RCC 7860 (cell line): ENCODE results near the gene GNAL.
"Not testable (repeated sequence)": the region's sequence is repeated elsewhere in the genome, so short reads cannot be mapped to it uniquely, and the experiment has no call there.

Source experiments
- DNase-seq: peaks from one replicate; pipeline ENCODE4 v3.0.0-alpha.2; 2015; ENCODE audit warnings: low spot score
- FAIRE-seq: peaks from 2 replicates; lab custom pipeline; 2012; peaks lifted over from hg19 to GRCh38; lab: Jason Lieb, UNC

GNAL gene

DNA sequence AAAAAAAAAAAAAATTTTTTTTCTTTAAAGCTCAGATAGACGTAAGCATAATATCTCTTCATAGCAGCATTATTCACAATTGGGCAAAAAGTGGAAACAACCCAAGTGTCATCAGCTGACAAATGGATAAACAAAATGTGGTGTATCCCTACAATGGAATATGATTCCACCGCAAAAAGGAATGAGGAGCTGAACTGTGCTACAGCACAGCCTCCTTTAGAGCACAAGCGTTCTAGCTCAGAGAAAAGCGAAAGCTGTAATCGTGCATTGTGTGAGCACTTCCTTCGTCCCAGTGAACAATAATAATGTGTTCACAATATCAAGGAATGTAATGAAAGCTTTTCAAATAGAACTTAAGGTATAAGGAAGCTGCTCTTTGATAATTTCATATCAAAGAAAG lies 150.5 kb downstream of the GNAL start:
- no peak for DNase-seq
- FAIRE-seq: no peak

- no peak for DNase-seq
- FAIRE-seq: no peak
Measured at GRCh38 chr18:11840493-11840892, 151.4 kb downstream of the GNAL start.

DNA sequence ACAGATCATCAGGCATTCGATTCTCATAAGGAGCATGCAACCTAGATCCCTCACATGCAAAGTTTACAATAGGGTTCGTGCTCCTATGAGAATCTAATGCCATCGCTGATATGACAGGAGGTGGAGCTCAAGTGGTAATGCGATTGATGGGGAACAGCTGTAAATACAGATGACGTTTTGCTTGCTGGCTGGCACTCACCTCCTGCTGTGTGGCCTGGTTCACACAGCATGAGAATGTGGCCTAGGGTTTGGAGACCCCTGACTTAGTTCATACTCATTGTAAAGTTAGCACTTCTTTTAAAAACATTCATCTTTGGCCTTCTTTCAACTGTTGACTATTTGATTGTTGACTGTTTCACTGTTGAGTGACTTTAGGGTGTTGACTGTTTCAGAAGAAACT lies 153.5 kb downstream of the GNAL start:
- FAIRE-seq: no peak
- DNase-seq: no peak

DNA sequence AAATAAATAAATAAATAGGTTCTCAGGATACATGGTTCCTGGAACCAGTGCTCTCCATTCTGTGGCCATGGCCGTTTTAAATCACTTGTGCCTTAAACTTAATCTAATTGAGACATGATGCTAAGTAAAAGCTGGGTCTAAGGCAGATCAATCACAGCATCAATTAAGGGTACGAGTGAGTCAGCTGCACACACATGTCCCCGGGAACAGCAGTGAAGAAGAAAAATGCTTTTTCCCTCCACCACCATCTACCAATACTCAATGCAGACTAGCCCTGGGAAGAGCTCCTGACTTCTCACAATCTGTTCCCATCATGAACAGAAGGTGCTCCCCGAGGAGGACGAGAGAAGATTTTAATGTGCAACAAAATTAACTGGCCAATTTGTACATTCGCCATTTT lies 155.4 kb downstream of the GNAL start:
- FAIRE-seq (no peak), DNase-seq (no peak)

DNA sequence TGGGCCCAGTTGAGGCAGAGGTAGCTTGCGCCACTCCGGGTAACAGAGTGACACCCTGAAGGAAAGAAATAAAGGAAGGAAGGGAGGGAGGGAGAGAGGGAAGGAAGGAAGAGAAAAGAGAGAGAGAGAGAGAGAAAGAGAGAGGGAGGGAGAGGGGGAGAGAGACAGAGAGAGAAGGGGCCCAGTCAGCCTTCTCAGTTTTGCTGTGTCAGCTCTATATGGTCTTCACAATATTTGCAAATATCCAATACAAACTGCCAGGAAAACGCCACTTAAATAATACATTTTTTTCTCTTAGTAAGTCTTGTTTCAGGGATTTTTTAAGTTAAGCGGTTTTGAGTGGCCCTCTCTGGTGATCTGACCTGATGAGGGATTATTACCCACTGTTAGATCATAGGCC lies 156.6 kb downstream of the GNAL start:
- FAIRE-seq (no peak), DNase-seq (no peak)

DNA sequence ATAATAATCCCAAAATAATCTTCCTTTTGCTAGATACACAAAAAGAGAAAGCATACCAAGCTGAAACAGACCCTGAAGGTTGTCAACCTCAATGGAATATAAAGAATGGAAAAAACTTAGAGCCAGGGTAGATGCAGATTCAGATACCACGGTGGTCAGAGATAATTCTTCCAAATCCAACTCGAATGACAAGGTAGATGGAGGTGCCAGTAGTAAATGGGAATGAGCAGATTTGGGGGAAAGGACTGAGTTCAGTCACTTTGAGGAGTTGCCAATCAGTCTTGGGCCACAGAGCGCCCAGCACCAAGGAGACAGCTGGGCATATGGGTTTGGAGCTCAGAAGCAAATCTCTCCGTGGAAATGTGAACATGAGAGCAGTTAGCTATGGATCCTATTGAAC lies 158.7 kb downstream of the GNAL start:
- DNase-seq (no peak), FAIRE-seq (no peak)

GRCh38 chr18:11849279-11849678 lies 160.2 kb downstream of the GNAL start:
- FAIRE-seq (no peak), DNase-seq (no peak)

DNA sequence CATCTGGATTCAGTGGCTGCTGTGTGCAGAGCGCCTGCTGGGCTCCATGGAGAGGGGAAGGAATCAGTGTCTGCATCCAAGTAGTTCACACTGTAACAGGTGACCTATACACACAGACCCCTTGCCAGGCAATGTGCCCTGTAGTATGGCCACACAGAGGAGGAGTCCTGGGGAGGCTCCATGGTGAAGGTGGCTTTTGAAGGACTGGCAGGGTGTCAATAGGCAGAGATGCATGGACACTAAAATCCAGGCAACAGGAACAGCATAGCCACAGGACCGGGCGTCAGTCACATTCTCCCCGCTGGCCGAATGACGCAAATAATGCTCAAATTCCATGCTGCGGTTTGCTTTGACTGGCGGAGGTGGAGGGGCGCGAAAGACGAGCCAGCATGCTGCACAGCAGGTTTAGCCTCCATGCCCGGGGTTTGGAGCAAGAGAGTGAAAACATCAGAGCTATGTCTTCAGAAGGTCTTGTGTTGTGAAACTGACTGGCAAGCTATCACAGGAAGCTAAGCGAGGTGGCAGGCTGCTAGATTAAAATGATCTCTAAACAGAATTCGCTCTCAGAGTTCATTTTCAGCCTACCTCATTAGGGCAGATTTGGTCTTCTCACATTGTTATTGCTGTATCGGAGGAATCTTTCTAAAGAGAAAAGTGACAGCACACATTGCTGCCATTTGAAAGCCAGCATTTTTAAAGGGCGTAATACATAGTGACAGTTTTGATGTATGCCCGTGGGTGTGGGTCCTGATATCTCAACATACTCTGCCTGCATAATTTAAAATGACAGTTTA lies 161.0 kb downstream of the GNAL start:
- DNase-seq (peak; percentile 66), FAIRE-seq (no peak)

- DNase-seq (no peak), FAIRE-seq (no peak)
Measured at GRCh38 chr18:11850821-11851145, 161.7 kb downstream of the GNAL start.

DNA sequence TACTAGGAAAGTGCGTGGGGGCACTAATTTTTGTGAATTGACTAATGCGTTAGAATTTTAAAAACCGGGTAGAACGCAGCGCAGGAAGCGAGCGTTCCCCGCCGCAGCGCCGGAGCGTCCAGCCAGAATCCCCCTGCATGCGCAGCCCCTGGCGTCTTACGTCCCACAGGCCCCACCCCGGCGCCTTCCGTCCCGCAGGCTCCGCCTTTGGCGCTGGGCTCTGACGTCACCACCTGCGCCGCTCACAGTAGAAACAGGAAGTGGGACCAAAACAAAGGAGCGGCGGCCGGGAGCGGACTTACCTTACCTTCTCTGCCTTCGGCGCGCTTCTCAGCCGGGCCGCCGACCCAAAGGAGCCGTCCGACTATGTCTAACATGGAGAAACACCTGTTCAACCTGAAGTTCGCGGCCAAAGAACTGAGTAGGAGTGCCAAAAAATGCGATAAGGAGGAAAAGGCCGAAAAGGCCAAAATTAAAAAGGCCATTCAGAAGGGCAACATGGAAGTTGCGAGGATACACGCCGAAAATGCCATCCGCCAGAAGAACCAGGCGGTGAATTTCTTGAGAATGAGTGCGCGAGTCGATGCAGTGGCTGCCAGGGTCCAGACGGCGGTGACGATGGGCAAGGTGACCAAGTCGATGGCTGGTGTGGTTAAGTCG lies 162.2 kb downstream of the GNAL start, which contains the start of gene CHMP1B:
TSS of gene CHMP1B (plus strand) at position 268 of the 660 bp plus-strand sequence. CDS start at position 367, 99 bp downstream.
- DNase-seq: peak; percentile 77
- peak; percentile 45 for FAIRE-seq

DNA sequence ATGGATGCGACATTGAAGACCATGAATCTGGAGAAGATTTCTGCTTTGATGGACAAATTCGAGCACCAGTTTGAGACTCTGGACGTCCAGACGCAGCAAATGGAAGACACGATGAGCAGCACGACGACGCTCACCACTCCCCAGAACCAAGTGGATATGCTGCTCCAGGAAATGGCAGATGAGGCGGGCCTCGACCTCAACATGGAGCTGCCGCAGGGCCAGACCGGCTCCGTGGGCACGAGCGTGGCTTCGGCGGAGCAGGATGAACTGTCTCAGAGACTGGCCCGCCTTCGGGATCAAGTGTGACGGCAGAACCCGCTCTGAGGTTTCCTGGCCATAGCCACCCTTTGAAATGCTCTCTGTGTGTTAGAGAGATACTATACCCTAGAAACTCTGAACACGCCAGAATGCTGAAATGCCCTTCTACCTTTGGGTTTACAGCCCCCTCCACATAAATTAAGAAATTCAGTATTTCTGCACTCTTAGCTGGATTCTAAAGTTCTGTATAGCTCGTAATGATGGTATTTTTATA lies 162.8 kb downstream of the GNAL start:
- FAIRE-seq (no peak), DNase-seq (no peak)

- not testable (repeated sequence) for FAIRE-seq, DNase-seq
Measured at GRCh38 chr18:11854554-11854953, 165.5 kb downstream of the GNAL start.

DNA sequence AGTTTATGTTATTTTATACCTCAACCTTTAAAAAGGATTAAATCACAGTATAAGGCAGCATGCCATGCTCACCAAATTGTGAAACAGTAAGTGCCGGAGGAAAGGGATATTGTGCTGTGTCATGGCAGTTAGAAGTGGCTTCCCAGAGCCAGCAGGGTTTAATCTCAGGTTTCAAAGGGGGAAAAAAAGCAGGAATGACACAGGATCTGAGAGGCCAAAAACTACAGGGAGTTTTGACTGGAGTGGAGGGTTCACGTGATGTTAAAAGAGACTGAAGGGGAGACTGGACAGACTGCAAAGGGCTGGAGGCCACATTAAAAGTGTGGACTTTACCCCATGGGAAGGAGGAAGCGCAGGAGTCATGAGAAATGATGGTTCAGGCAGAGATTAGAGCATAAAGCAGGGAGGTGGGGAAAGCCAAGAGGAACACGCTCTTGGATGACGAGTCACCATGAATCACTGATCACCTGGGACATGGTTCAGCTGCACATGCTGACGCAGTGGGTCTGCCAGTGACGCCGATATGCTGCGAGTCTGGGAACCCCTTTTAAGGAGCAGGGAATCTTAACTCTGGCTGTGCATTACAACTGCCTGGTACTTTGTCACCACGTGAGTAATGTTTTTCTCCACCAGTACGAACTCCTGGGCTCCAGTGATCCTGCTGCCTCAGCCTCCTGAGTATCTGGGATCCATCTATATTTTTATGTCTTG lies 168.3 kb downstream of the GNAL start:
- FAIRE-seq (peak; percentile 89), DNase-seq (peak; percentile 98)

DNA sequence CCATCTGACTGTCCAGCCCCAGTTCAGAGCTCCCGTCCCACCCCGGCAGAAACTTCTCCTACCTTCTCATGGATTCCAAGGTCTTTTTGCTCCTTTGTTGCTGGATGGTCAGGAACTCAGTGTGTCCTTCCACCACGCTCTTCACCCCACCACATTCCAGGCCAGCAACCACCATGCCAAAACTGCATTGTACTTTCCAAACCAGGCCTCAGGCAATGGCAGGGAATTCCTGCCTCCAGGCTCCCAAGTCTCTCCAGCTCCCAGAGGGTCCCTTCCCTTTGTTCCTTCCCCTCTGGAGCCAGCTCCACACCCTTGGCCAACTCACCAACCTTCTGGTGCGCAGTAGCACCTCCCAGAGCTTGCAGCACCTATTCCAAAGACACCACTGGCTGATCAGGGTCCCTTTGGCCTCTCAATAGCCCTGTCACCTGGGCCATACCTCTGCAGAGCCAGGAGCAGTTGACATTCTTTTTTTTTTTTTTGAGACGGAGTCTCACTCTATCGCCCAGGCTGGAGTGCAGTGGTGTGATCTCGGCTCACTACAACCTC lies 170.3 kb downstream of the GNAL start:
- DNase-seq: no peak
- no peak for FAIRE-seq

DNA sequence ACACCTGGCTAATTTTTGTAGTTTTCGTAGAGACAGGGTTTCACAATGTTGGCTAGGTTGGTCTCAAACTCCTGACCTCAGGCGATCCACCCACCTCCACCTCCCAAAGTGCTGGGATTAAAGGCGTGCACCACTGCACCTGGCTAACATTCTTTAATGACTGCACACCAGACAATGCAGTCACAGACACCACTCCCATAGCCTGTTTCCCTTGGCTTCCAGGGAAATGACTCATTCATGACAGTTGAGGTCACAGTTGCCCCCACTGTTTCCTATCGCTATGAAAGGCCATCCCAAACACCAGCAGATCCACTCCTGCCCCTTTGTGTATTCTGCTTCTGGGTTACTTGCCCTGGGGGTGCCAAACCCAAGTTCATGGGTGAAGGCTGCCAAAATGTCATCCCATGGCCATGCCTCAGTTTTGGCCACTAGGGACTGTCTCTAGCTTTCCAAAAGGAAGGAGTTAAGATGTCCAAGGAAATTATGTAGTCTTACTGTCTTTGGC lies 170.9 kb downstream of the GNAL start:
- DNase-seq: peak; percentile 87

GRCh38 chr18:11860594-11861450 lies 171.8 kb downstream of the GNAL start:
- DNase-seq: no peak
- FAIRE-seq: no peak

More for the DNA sequence above, 170.9 kb downstream of the GNAL start:
- FAIRE-seq: peak; percentile 84

DNA sequence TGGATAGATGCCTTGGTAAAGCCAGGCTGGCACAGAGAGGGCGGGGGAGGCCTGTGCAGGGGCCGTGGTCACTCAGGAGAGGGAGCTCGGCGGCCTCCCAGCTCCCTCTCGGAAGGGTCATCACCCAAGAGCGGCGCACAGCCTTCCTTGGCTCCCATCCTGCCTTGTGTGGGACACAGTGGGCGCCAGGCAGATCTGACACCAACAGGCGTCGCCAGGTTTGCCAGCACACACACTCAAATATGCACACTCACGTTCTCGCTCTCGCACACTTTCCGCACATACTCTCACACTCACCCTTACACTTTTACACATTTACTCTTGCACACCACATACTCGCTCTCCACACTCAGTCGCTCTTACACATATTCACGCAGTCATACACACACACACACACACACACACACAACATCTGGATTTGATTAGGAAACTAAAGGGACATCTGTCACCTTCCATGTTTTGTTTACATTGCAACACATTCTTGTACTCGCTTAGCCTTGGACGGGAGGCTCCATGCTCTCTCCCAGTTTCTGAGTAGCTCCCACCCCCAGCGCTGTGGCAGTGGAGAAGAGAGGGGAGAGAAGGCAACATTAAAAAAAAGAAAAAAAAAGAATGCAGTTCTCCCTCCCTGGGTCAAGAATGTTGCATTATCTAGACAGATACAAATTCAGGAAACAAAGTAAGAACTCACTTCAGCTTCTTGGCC lies 172.7 kb downstream of the GNAL start:
- DNase-seq (no peak), FAIRE-seq (no peak)

GRCh38 chr18:11862468-11863137 lies 173.5 kb downstream of the GNAL start:
- DNase-seq: no peak

GRCh38 chr18:11864471-11864870 lies 175.4 kb downstream of the GNAL start:
- DNase-seq: no peak
- FAIRE-seq: no peak

More at GRCh38 chr18:11862468-11863137, 173.5 kb downstream of the GNAL start:
- FAIRE-seq: no peak
